Gastrocnemius medialis (tissue), 4 donors: ENCODE data around the gene CAMTA1. TPM values are rescaled to one million over a fixed set of nuclear protein-coding genes. Genes with fewer than 3 reads are reported as not detected.

Source experiments
- ATAC-seq, 2 donors: fragments of 150-250 bp; one replicate each; pipeline ENCODE4 v1.9.1; 2016
- DNase-seq, 2 donors: peaks; one replicate each; pipeline ENCODE4 v3.0.0-alpha.2; 2019
- H3K27ac ChIP-seq, 4 donors: fragments of 200-600 bp; sonication (generic); 1 replicate in 1 of 4; 2 replicates in 3 of 4; pipeline ENCODE4 v1.5.1; 2016 to 2018; ENCODE audit warnings: mild to moderate bottlenecking in 2 of 4, moderate library complexity in 1 of 4
- H3K27me3 ChIP-seq, 3 donors: fragments of 200-600 bp; sonication (generic) in 2 of 3; 1 replicate in 1 of 3; 2 replicates in 2 of 3; pipeline versions ENCODE4 v1.5.1 to v1.6.0; 2016 to 2019; ENCODE audit warnings: mild to moderate bottlenecking in 1 of 3, moderate library complexity in 1 of 3
- H3K36me3 ChIP-seq, 2 donors: fragments of 200-600 bp; sonication (generic) in 1 of 2; one replicate each; pipeline ENCODE4 v1.5.1; 2017 to 2018
- H3K4me1 ChIP-seq, 2 donors: fragments of 200-600 bp; sonication (generic) in 1 of 2; one replicate each; pipeline ENCODE4 v1.5.1; 2016 to 2017; ENCODE audit warnings: mild to moderate bottlenecking in 2 of 2
- H3K4me3 ChIP-seq, 4 donors: fragments of 200-600 bp; sonication (generic) in 3 of 4; 1 replicate in 1 of 4; 2 replicates in 3 of 4; pipeline ENCODE4 v1.5.1; 2016 to 2019; ENCODE audit warnings: mild to moderate bottlenecking in 2 of 4
- H3K9me3 ChIP-seq, 3 donors: fragments of 200-600 bp; sonication (generic) in 2 of 3; 1 replicate in 1 of 3; 2 replicates in 2 of 3; pipeline ENCODE4 v1.5.1; 2016 to 2019
- CTCF ChIP-seq, 5 experiments: fragments of 450-650 bp in 3 of 5; fragments of 200-600 bp in 2 of 5; sonication (generic) in 2 of 5; IDR thresholded peaks in 4 of 5; conservative IDR thresholded peaks in 1 of 5; 1 replicate in 4 of 5; 2 replicates in 1 of 5; pipeline ENCODE4 v1.5.1; 2016 to 2019; ENCODE audit warnings: antibody characterized with exemption in 5 of 5, mild to moderate bottlenecking in 3 of 5, moderate library complexity in 3 of 5
- POLR2A ChIP-seq, 2 donors: fragments of 450-650 bp; IDR thresholded peaks; one replicate each; pipeline ENCODE4 v1.6.1; 2017; ENCODE audit warnings: antibody characterized with exemption in 2 of 2, mild to moderate bottlenecking in 2 of 2, moderate library complexity in 2 of 2
- in situ Hi-C, 4 donors: fragments of 200-750 bp; cut with MboI; loops; one replicate each; pipeline versions ENCODE4 v1.15.0 to v1.8.0; 2017; ENCODE audit warnings: low sequenced_read_pairs in 4 of 4
- intact Hi-C: fragments of 100-400 bp; cut with DNase I; formaldehyde crosslinking; loops from one replicate; pipeline ENCODE4 v1.15.1; 2023; ENCODE audit warnings: low total_unique reads
- total RNA-seq, 4 donors: library from RNA; depleted of rRNA; stranded (reverse); fragments of >200 nt; gene quantifications; one replicate each; pipeline versions ENCODE4 v1.1.0 to v1.2.3, GENCODE V29; 2016

CAMTA1 gene
- total RNA-seq, 4 donors from 2014 or later, result 60.5 to 113 (median 70.4) TPM

DNA sequence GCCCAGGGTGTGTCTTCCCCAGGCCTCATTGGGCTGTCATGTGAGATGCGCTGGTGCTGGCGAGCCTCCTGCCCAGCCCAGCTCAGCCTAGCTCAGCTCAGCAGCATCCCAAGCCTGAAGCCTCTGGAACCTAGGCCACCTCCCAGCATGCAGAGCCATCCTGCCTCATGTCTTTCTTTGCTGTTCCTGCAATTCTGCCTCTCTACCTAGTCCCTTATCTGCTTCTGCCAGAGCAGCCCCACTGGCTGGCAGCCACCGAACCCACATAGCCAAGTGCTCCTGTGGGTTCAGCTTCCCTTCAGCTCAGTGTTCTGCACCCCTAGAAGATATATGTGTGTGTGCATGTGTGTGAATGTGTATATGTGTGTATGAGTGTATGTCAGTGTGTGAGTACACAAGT lies 694.3 kb downstream of the CAMTA1 start:
- TF ChIP-seq POLR2A (IDR thresholded peaks at IDR 0.05) (no peak), CTCF (IDR thresholded peaks at IDR 0.05 in 4 of 5, conservative IDR thresholded peaks at IDR 0.05 in 1 of 5) (no peak)
- peaks cover 0 to 3% (median 0%) of the 10 kb centered on the region in 3 donors for H3K27me3 ChIP-seq
- in situ Hi-C loops, result no loop called here
- intact Hi-C loops, result no loop called here
- no peaks in the 10 kb centered on the region for H3K9me3 ChIP-seq
- no peak for ATAC-seq
- no peak overlapping the region for H3K27ac ChIP-seq
- no peaks in the 10 kb centered on the region for H3K4me1 ChIP-seq
- no peaks in the 10 kb centered on the region for H3K36me3 ChIP-seq
- DNase-seq, result no peak
- H3K4me3 ChIP-seq, result no peak overlapping the region

- intact Hi-C loops, result no loop called here
- no peaks in the 10 kb centered on the region for H3K4me1 ChIP-seq
- TF ChIP-seq CTCF (IDR thresholded peaks at IDR 0.05 in 4 of 5, conservative IDR thresholded peaks at IDR 0.05 in 1 of 5), result no peak
- TF ChIP-seq POLR2A (IDR thresholded peaks at IDR 0.05), result no peak
- H3K27ac ChIP-seq, result no peak overlapping the region
- DNase-seq (no peak), ATAC-seq (no peak)
- in situ Hi-C loops, result no loop called here
- H3K36me3 ChIP-seq, result no peaks in the 10 kb centered on the region
- H3K9me3 ChIP-seq, result no peaks in the 10 kb centered on the region
- peaks cover 0 to 3% (median 0%) of the 10 kb centered on the region in 3 donors for H3K27me3 ChIP-seq
- H3K4me3 ChIP-seq, result no peak overlapping the region
Measured at GRCh38 chr1:7481194-7481593, 695.9 kb downstream of the CAMTA1 start.

GRCh38 chr1:7482077-7482476 lies 696.8 kb downstream of the CAMTA1 start:
- H3K27ac ChIP-seq, result no peak overlapping the region
- no peaks in the 10 kb centered on the region for H3K36me3 ChIP-seq
- peaks cover 0 to 3% (median 0%) of the 10 kb centered on the region in 3 donors for H3K27me3 ChIP-seq
- H3K9me3 ChIP-seq, result no peaks in the 10 kb centered on the region
- DNase-seq, result no peak
- TF ChIP-seq POLR2A (IDR thresholded peaks at IDR 0.05) (no peak), CTCF (IDR thresholded peaks at IDR 0.05 in 4 of 5, conservative IDR thresholded peaks at IDR 0.05 in 1 of 5) (no peak)
- no peak overlapping the region for H3K4me3 ChIP-seq
- no peak for ATAC-seq
- no peaks in the 10 kb centered on the region for H3K4me1 ChIP-seq
- intact Hi-C loops, result no loop called here
- in situ Hi-C loops, result no loop called here

DNA sequence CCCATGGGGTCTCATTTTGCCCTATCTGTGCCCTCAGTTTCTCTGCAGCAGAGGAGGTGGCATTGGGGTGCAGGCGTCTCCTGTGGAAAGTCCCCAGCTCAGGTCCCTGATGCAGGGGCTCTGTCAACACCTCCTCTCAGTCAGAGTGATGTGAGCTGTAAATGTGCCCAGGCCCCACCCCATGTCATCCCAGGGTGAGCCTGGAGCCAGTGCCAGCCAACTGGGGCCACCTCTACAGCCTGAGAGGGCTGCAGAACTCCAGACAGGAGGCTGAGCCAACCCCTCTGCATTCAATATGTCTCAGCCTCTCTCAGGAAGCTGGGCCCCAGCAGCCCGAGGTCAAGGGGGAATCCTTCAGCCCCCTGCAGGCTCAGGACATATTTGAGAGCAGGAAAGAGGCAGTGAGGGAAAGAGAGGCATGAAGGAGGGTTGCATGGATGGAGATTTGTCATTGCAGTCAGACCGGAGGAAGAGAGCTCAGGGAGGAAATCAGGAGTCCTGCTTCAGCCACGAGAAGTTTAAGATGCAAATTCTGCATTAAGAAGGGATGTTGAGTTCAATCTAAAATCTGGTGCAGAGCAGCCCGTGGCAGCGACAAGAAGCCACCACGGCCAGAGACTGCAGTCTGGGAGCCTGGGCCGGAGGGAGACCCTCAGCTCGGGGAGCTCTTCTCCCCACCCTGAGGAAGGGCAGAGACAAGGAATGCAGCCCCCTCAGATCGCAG lies 697.7 kb downstream of the CAMTA1 start:
- DNase-seq (no peak), ATAC-seq (no peak)
- in situ Hi-C loops, result no loop called here
- intact Hi-C loops, result no loop called here
- peaks cover 0 to 3% (median 0%) of the 10 kb centered on the region in 3 donors for H3K27me3 ChIP-seq
- no peaks in the 10 kb centered on the region for H3K4me1 ChIP-seq
- H3K4me3 ChIP-seq, result no peak overlapping the region
- no peak overlapping the region for H3K27ac ChIP-seq
- H3K36me3 ChIP-seq, result no peaks in the 10 kb centered on the region
- no peaks in the 10 kb centered on the region for H3K9me3 ChIP-seq
- TF ChIP-seq POLR2A (IDR thresholded peaks at IDR 0.05) (no peak), CTCF (IDR thresholded peaks at IDR 0.05 in 4 of 5, conservative IDR thresholded peaks at IDR 0.05 in 1 of 5) (no peak)
